Lower leg skin (tissue), 3 donors: ENCODE data around the gene TSPOAP1.

Experiments
- POLR2A ChIP-seq, 2 donors: fragments of 450-650 bp; IDR thresholded peaks; one replicate each; pipeline ENCODE4 v1.6.1; 2016 to 2017; ENCODE audit warnings: antibody characterized with exemption in 2 of 2, mild to moderate bottlenecking in 1 of 2, moderate library complexity in 1 of 2
- TF ChIP-seq, protein P1 (sequence below), 3 donors: fragments of 450-650 bp; IDR thresholded peaks; one replicate each; pipeline ENCODE4 v1.5.1; 2016; ENCODE audit warnings: antibody characterized with exemption in 3 of 3, mild to moderate bottlenecking in 3 of 3, moderate library complexity in 2 of 3

GRCh38 chr17:58322581-58323185, 5.9 kb downstream of the TSPOAP1 start:
- TF ChIP-seq, protein P1, sequence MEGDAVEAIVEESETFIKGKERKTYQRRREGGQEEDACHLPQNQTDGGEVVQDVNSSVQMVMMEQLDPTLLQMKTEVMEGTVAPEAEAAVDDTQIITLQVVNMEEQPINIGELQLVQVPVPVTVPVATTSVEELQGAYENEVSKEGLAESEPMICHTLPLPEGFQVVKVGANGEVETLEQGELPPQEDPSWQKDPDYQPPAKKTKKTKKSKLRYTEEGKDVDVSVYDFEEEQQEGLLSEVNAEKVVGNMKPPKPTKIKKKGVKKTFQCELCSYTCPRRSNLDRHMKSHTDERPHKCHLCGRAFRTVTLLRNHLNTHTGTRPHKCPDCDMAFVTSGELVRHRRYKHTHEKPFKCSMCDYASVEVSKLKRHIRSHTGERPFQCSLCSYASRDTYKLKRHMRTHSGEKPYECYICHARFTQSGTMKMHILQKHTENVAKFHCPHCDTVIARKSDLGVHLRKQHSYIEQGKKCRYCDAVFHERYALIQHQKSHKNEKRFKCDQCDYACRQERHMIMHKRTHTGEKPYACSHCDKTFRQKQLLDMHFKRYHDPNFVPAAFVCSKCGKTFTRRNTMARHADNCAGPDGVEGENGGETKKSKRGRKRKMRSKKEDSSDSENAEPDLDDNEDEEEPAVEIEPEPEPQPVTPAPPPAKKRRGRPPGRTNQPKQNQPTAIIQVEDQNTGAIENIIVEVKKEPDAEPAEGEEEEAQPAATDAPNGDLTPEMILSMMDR (IDR thresholded peaks at IDR 0.05): no peak
- TF ChIP-seq POLR2A (IDR thresholded peaks at IDR 0.05): no peak
